K562 (cell line): ENCODE results near the gene TRDN. TPM values are rescaled to one million over a fixed set of nuclear protein-coding genes. Genes with fewer than 3 reads are reported as not detected.

Experiments used
- ATAC-seq: fragments of 200-7000 bp; cut with Tn5 transposase; 3 replicates; pipeline ENCODE4 v1.9.1; 2020; ENCODE audit warnings: moderate library complexity
- BruUV-seq: library from RNA; stranded (reverse); fragments of 400-500 nt; replicated peaks from 2 replicates; lab custom pipeline; 2021; lab: Mats Ljungman, UMichigan
- CTCF ChIA-PET: fragments of 300-600 bp; formaldehyde crosslinking; extraction: SDS; loops from one replicate; lab custom pipeline; 2021; ENCODE audit warnings: low intra/inter-chr PET ratio; lab: Yijun Ruan, JAX
- POLR2A ChIA-PET: fragments of 300-600, 350-650 bp; sonication (Branson Sonifier 250); formaldehyde crosslinking; extraction: SDS; loops from one replicate; lab custom pipeline; 2021; ENCODE audit warnings: antibody characterized with exemption, inconsistent platforms; lab: Yijun Ruan, JAX
- DNase-seq, 4 experiments: peaks; one replicate each; pipeline versions ENCODE4 v3.0.0 to v3.0.0-alpha.2; 2011 to 2018; ENCODE audit warnings: low spot score in 3 of 4, mixed read lengths in 3 of 4; ENCODE audit errors: extremely low read depth in 1 of 4
- FAIRE-seq: peaks from 2 replicates; lab custom pipeline; 2011; peaks lifted over from hg19 to GRCh38; lab: Jason Lieb, UNC
- H2AFZ ChIP-seq: 2 replicates; pipeline ENCODE4 v1.6.0; 2011; ENCODE audit warnings: low read depth, low read length, control low read depth, inconsistent platforms
- H3K27ac ChIP-seq: fragments of 200-600 bp; 3 replicates; pipeline ENCODE4 v1.8.0; 2011; ENCODE audit warnings: low read depth, mild to moderate bottlenecking, control low read depth, inconsistent platforms, low read length, moderate library complexity, mixed read lengths; ENCODE audit errors: extremely low read depth
- H3K27me3 ChIP-seq, 2 experiments: fragments of 300-600 bp in 1 of 2; 2 replicates in 1 of 2; 3 replicates in 1 of 2; pipeline versions ENCODE4 v1.6.0 to v1.8.0; 2011; ENCODE audit warnings: inconsistent platforms in 2 of 2, low read length in 2 of 2, mild to moderate bottlenecking in 1 of 2, mixed read lengths in 1 of 2, moderate library complexity in 1 of 2; ENCODE audit not compliant: control insufficient read depth in 2 of 2, insufficient read depth in 2 of 2
- H3K36me3 ChIP-seq: fragments of 300-600 bp; 3 replicates; pipeline ENCODE4 v1.8.0; 2011; ENCODE audit warnings: mild to moderate bottlenecking, low read length, inconsistent platforms; ENCODE audit not compliant: control insufficient read depth, insufficient read depth
- H3K4me1 ChIP-seq, 2 experiments: fragments of 200-600 bp in 1 of 2; replicated peaks in 1 of 2; 2 replicates in 1 of 2; 3 replicates in 1 of 2; pipeline versions ENCODE4 v1.5.1 to v1.8.0; 2011; ENCODE audit warnings: inconsistent platforms in 2 of 2, low read length in 2 of 2, mild to moderate bottlenecking in 1 of 2, mixed read lengths in 1 of 2, moderate library complexity in 1 of 2; ENCODE audit not compliant: control insufficient read depth in 2 of 2, insufficient read depth in 2 of 2
- H3K4me2 ChIP-seq: 2 replicates; pipeline ENCODE4 v1.6.1; 2011; ENCODE audit warnings: low read length, control low read depth, inconsistent platforms, mixed read lengths; ENCODE audit not compliant: insufficient read depth
- H3K4me3 ChIP-seq: fragments of 200-600 bp; sonication (generic), shearing (Covaris generic); 2 replicates; pipeline ENCODE4 v1.5.1; 2016; ENCODE audit warnings: control low read depth, inconsistent platforms
- H3K79me2 ChIP-seq: fragments of 200-600 bp; 3 replicates; pipeline ENCODE4 v1.8.0; 2011; ENCODE audit warnings: low read length, inconsistent platforms; ENCODE audit not compliant: control insufficient read depth, insufficient read depth
- H3K9ac ChIP-seq, 2 experiments: 2 replicates each; pipeline versions ENCODE4 v1.6.0 to v1.6.1; 2011; ENCODE audit warnings: low read depth in 2 of 2, low read length in 2 of 2, control low read depth in 1 of 2, inconsistent platforms in 1 of 2, mild to moderate bottlenecking in 1 of 2, mixed read lengths in 1 of 2; ENCODE audit not compliant: insufficient read depth in 1 of 2
- H3K9me1 ChIP-seq: one replicate; pipeline ENCODE4 v1.6.0; 2011; ENCODE audit warnings: inconsistent platforms, mild to moderate bottlenecking, low read length, moderate library complexity; ENCODE audit not compliant: control insufficient read depth, insufficient read depth
- H3K9me3 ChIP-seq: replicated peaks from 2 replicates; pipeline ENCODE4 v1.5.1; 2011; ENCODE audit warnings: low read depth, low read length, inconsistent platforms; ENCODE audit not compliant: control insufficient read depth, insufficient read depth
- H4K20me1 ChIP-seq: replicated peaks from 2 replicates; pipeline ENCODE4 v1.6.1; 2011; ENCODE audit warnings: low read length, inconsistent platforms, mixed read lengths; ENCODE audit not compliant: control insufficient read depth, insufficient read depth
- BDP1 ChIP-seq: IDR thresholded peaks from 3 replicates; pipeline ENCODE4 v1.6.1; 2011; ENCODE audit not compliant: insufficient read length, insufficient read depth
- BHLHE40 ChIP-seq: IDR thresholded peaks from 2 replicates; pipeline ENCODE4 v1.6.1; 2011; ENCODE audit warnings: low read length, improper control_type of control experiment
- BRD9 ChIP-seq: fragments of 450-650 bp; IDR thresholded peaks from 2 replicates; pipeline ENCODE4 v1.6.1; 2018; ENCODE audit warnings: low read depth; ENCODE audit not compliant: partially characterized antibody
- FOS ChIP-seq: IDR thresholded peaks from 3 replicates; pipeline ENCODE4 v1.6.1; 2011; ENCODE audit not compliant: insufficient read length; ENCODE audit errors: extremely low read depth
- FOXP1 ChIP-seq: sonication (generic); formaldehyde crosslinking; IDR thresholded peaks from 2 replicates; pipeline ENCODE4 v1.8.0; 2022; ENCODE audit warnings: mild to moderate bottlenecking, missing genetic modification reagents
- HDAC1 ChIP-seq, 2 experiments: fragments of 450-650 bp; IDR thresholded peaks; 2 replicates each; pipeline ENCODE4 v1.6.1; 2016 to 2017; ENCODE audit warnings: inconsistent platforms in 1 of 2, mild to moderate bottlenecking in 1 of 2, moderate library complexity in 1 of 2
- KLF1 ChIP-seq: fragments of 450-650 bp; IDR thresholded peaks from 2 replicates; pipeline ENCODE4 v1.6.1; 2016; ENCODE audit warnings: missing genetic modification characterization, missing compliant biosample characterization
- LARP7 ChIP-seq: fragments of 450-650 bp; IDR thresholded peaks from 2 replicates; pipeline ENCODE4 v1.6.1; 2016
- LCOR ChIP-seq: sonication (generic); formaldehyde crosslinking; IDR thresholded peaks from 2 replicates; pipeline ENCODE4 v1.8.0; 2022; ENCODE audit warnings: mild to moderate bottlenecking, missing genetic modification reagents
- MAFK ChIP-seq: IDR thresholded peaks from 2 replicates; pipeline ENCODE4 v1.6.1; 2011; ENCODE audit warnings: low read length, improper control_type of control experiment
- SRSF7 ChIP-seq: fragments of 200-400 bp; formaldehyde crosslinking; optimal IDR thresholded peaks from 2 replicates; pipeline ENCODE3; 2017; ENCODE audit warnings: mild to moderate bottlenecking, low read depth, low read length
- ZBTB26 ChIP-seq: fragments of 450-650 bp; formaldehyde crosslinking; IDR thresholded peaks from 2 replicates; pipeline ENCODE4 v1.4.0; 2022; ENCODE audit warnings: missing genetic modification characterization
- WGBS: fragments of 100-300 bp; shearing (Covaris generic); methylation state at CpG from one replicate; pipeline ENCODE4 v1.1.6; 2016; ENCODE audit warnings: low coverage, mixed read lengths; ENCODE audit not compliant: insufficient coverage; ENCODE audit errors: missing lambda C conversion rate; 5-methylcytosine and 5-hydroxymethylcytosine counted together
- in situ Hi-C: fragments of 300-500 bp; cut with MboI; formaldehyde crosslinking; loops from 4 replicates; pipeline ENCODE4 v1.15.0; 2018; ENCODE audit warnings: inconsistent platforms, mixed read lengths
- intact Hi-C: fragments of 100-400 bp; cut with micrococcal nuclease; formaldehyde crosslinking; loops from 2 replicates; pipeline ENCODE4 v1.14.2; 2022
- polyA plus RNA-seq, 8 experiments: library from polyadenylated mRNA; depleted of rRNA in 4 of 8; stranded (reverse) in 5 of 8; unstranded in 3 of 8; fragments of >200 nt; fragmentation: Nextera tagmentation in 2 of 8; fragmentation: Illumina TruSeq in 1 of 8; extraction: Ambion mirVana in 2 of 8; extraction: Trizol in 1 of 8; gene quantifications; 2 replicates each; pipeline versions ENCODE4 v1.2.1 to v1.2.3, GENCODE V29; 2011 to 2014; ENCODE audit warnings: inconsistent platforms in 1 of 8, missing spikeins in 1 of 8
- total RNA-seq, 7 experiments: library from RNA; depleted of rRNA in 6 of 7; stranded (reverse); fragments of >200 nt in 6 of 7; fragmentation: Illumina TruSeq in 2 of 7; extraction: Trizol in 2 of 7; gene quantifications; 2 replicates each; pipeline versions ENCODE4 v1.2.1 to v1.2.3, GENCODE V29; 2011 to 2021; ENCODE audit warnings: low replicate concordance in 1 of 7

TRDN gene
- total and polyA plus RNA-seq, 9 of the 15 experiments (the other 6 are each of a cell fraction or from before 2014, with no cell fraction given) = 0.05 to 0.50 (median 0.16) TPM

- no peaks in the 10 kb centered on the region for H3K36me3 ChIP-seq
- H3K79me2 ChIP-seq = no peaks in the 10 kb centered on the region
- no peak overlapping the region for H3K27ac ChIP-seq
- H3K4me2 ChIP-seq = no peak overlapping the region
- H3K27me3 ChIP-seq = no peaks in the 10 kb centered on the region
- ATAC-seq = no peak
- no peak overlapping the region for H2AFZ ChIP-seq
- H3K9ac ChIP-seq = no peak overlapping the region
- H4K20me1 ChIP-seq = no peaks in the 10 kb centered on the region
- no peaks in the 10 kb centered on the region for H3K9me1 ChIP-seq
- no TSS peak for BruUV-seq
- CTCF ChIA-PET = no interaction called here
- no peaks in the 10 kb centered on the region; the same call in 1 of the 2 replicates for H3K9me3 ChIP-seq
- no peak overlapping the region for H3K4me3 ChIP-seq
- no peaks in the 10 kb centered on the region for H3K4me1 ChIP-seq
- in situ Hi-C loops = no loop called here
- FAIRE-seq = no peak
- intact Hi-C loops = no loop called here
- TF ChIP-seq MAFK = no peak
- no peak for TF ChIP-seq LCOR
- TF ChIP-seq LARP7 = no peak
- no peak for TF ChIP-seq FOXP1 (CRISPR knock-in tag)
- TF ChIP-seq HDAC1 (IDR thresholded peaks at IDR 0.05) = no peak
- TF ChIP-seq ZBTB26 (CRISPR knock-in tag) = no peak
- TF ChIP-seq BDP1 = no peak
- no peak for TF ChIP-seq KLF1 (tag)
- TF ChIP-seq BHLHE40 = no peak
- no peak for TF ChIP-seq SRSF7
- TF ChIP-seq FOS = no peak
- no peak for TF ChIP-seq BRD9
- WGBS = 7% methylated on average over 2 of the region's 2 CpGs
- POLR2A ChIA-PET = no interaction called here
- DNase-seq = no peak
These were observed 139.7 kb downstream of the TRDN start for GRCh38 chr6:123497025-123497424.
